Mononuclear cell (primary cell): ENCODE measurements around the gene DGKI. TPM values are rescaled to one million over a fixed set of nuclear protein-coding genes. Genes with fewer than 3 reads are reported as not detected.

Source experiments
- H3K27me3 ChIP-seq: 2 replicates; pipeline ENCODE4 v1.6.0; 2011; ENCODE audit warnings: low read length, control low read depth; ENCODE audit not compliant: insufficient read depth
- H3K4me1 ChIP-seq: 2 replicates; pipeline ENCODE4 v1.5.1; 2011; ENCODE audit warnings: mild to moderate bottlenecking, low read length, control low read depth; ENCODE audit not compliant: insufficient read depth
- H3K4me3 ChIP-seq: 2 replicates; pipeline ENCODE4 v1.5.1; 2011; ENCODE audit warnings: mild to moderate bottlenecking, low read length, moderate library complexity
- H3K9me3 ChIP-seq: 2 replicates; pipeline ENCODE4 v1.5.1; 2011; ENCODE audit warnings: low read depth, mild to moderate bottlenecking, control low read depth, low read length
- total RNA-seq: library from RNA; depleted of rRNA; stranded (reverse); fragments of >200 nt; gene quantifications from one replicate; pipeline ENCODE4 v1.2.3, GENCODE V29; 2012

The DGKI gene
- total RNA-seq, 1 donor = 0.21 TPM

- H3K4me3 ChIP-seq = no peak overlapping the region
- no peaks in the 10 kb centered on the region for H3K4me1 ChIP-seq
These were observed 253.6 kb downstream of the DGKI start for GRCh38 chr7:137593115-137593711.

GRCh38 chr7:137592232-137592896 lies 254.4 kb downstream of the DGKI start:
- no peak overlapping the region for H3K4me3 ChIP-seq
- H3K9me3 ChIP-seq = no peaks in the 10 kb centered on the region
- H3K4me1 ChIP-seq = no peaks in the 10 kb centered on the region
- no peaks in the 10 kb centered on the region for H3K27me3 ChIP-seq

More at GRCh38 chr7:137593115-137593711, 253.6 kb downstream of the DGKI start:
- H3K9me3 ChIP-seq = no peaks in the 10 kb centered on the region
- no peaks in the 10 kb centered on the region for H3K27me3 ChIP-seq

- no peak overlapping the region for H3K4me3 ChIP-seq
- no peaks in the 10 kb centered on the region for H3K4me1 ChIP-seq
- H3K27me3 ChIP-seq = no peaks in the 10 kb centered on the region
- H3K9me3 ChIP-seq = no peaks in the 10 kb centered on the region
These were observed 255.3 kb downstream of the DGKI start for GRCh38 chr7:137591421-137591837.

- H3K27me3 ChIP-seq = no peaks in the 10 kb centered on the region
- H3K4me3 ChIP-seq = no peak overlapping the region
- no peaks in the 10 kb centered on the region for H3K4me1 ChIP-seq
- H3K9me3 ChIP-seq = no peaks in the 10 kb centered on the region
These were observed 255.9 kb downstream of the DGKI start for GRCh38 chr7:137590756-137591305.

- H3K4me1 ChIP-seq = no peaks in the 10 kb centered on the region
- H3K27me3 ChIP-seq = no peaks in the 10 kb centered on the region
- H3K9me3 ChIP-seq = no peaks in the 10 kb centered on the region
- no peak overlapping the region for H3K4me3 ChIP-seq
These were observed 256.6 kb downstream of the DGKI start for GRCh38 chr7:137590071-137590755.

- no peaks in the 10 kb centered on the region for H3K4me1 ChIP-seq
- H3K4me3 ChIP-seq = no peak overlapping the region
- no peaks in the 10 kb centered on the region for H3K9me3 ChIP-seq
- H3K27me3 ChIP-seq = no peaks in the 10 kb centered on the region
These were observed 259.4 kb downstream of the DGKI start for GRCh38 chr7:137587326-137587725.

- H3K27me3 ChIP-seq = no peaks in the 10 kb centered on the region
- H3K9me3 ChIP-seq = no peaks in the 10 kb centered on the region
- no peaks in the 10 kb centered on the region for H3K4me1 ChIP-seq
- H3K4me3 ChIP-seq = no peak overlapping the region
These were observed 261.2 kb downstream of the DGKI start for GRCh38 chr7:137585591-137585990.

- Histone ChIP-seq H3K4me1 (no peaks in the 10 kb centered on the region), H3K4me3 (no peak overlapping the region), H3K9me3 (no peaks in the 10 kb centered on the region), H3K27me3 (no peaks in the 10 kb centered on the region)
These were observed 263.6 kb downstream of the DGKI start for GRCh38 chr7:137583172-137583571.

GRCh38 chr7:137579913-137580640 lies 266.7 kb downstream of the DGKI start:
- H3K4me1 ChIP-seq = no peaks in the 10 kb centered on the region
- no peaks in the 10 kb centered on the region for H3K27me3 ChIP-seq
- no peaks in the 10 kb centered on the region for H3K9me3 ChIP-seq
- no peak overlapping the region for H3K4me3 ChIP-seq

GRCh38 chr7:137578541-137578940 lies 268.2 kb downstream of the DGKI start:
- H3K4me3 ChIP-seq = no peak overlapping the region
- H3K9me3 ChIP-seq = no peaks in the 10 kb centered on the region
- no peaks in the 10 kb centered on the region for H3K4me1 ChIP-seq
- no peaks in the 10 kb centered on the region for H3K27me3 ChIP-seq

- H3K9me3 ChIP-seq = no peaks in the 10 kb centered on the region
- no peaks in the 10 kb centered on the region for H3K4me1 ChIP-seq
- H3K4me3 ChIP-seq = no peak overlapping the region
- no peaks in the 10 kb centered on the region for H3K27me3 ChIP-seq
These were observed 269.6 kb downstream of the DGKI start for GRCh38 chr7:137577184-137577583.

GRCh38 chr7:137576481-137576880 lies 270.3 kb downstream of the DGKI start:
- H3K4me3 ChIP-seq = no peak overlapping the region
- no peaks in the 10 kb centered on the region for H3K27me3 ChIP-seq
- no peaks in the 10 kb centered on the region for H3K4me1 ChIP-seq
- no peaks in the 10 kb centered on the region for H3K9me3 ChIP-seq

GRCh38 chr7:137574812-137575211 lies 272.0 kb downstream of the DGKI start:
- Histone ChIP-seq H3K4me3 (no peak overlapping the region), H3K4me1 (no peaks in the 10 kb centered on the region), H3K9me3 (no peaks in the 10 kb centered on the region), H3K27me3 (no peaks in the 10 kb centered on the region)

- Histone ChIP-seq H3K4me1 (no peaks in the 10 kb centered on the region), H3K4me3 (no peak overlapping the region), H3K9me3 (no peaks in the 10 kb centered on the region), H3K27me3 (no peaks in the 10 kb centered on the region)
These were observed 274.6 kb downstream of the DGKI start for GRCh38 chr7:137572056-137572784.
